HepG2 (cell line): ENCODE measurements around the gene SPTAN1. TPM values are rescaled to one million over a fixed set of nuclear protein-coding genes. Genes with fewer than 3 reads are reported as not detected.

Experiments
- ATAC-seq: fragments of 200-7000 bp; cut with Tn5 transposase; 3 replicates; pipeline ENCODE4 v1.9.1; 2020; ENCODE audit warnings: mild to moderate bottlenecking, moderate library complexity
- BruUV-seq: library from RNA; stranded (reverse); fragments of 400-500 nt; replicated peaks from 2 replicates; lab custom pipeline; 2021; lab: Mats Ljungman, UMichigan
- CTCF ChIA-PET: fragments of 300-600 bp; formaldehyde crosslinking; extraction: SDS; loops from one replicate; lab custom pipeline; 2021; ENCODE audit warnings: low total read pairs, inconsistent platforms, low intra/inter-chr PET ratio; lab: Yijun Ruan, JAX
- POLR2A ChIA-PET: fragments of 350-600 bp; sonication (Branson Sonifier 250); formaldehyde crosslinking; loops from one replicate; lab custom pipeline; 2020; ENCODE audit warnings: antibody characterized with exemption, inconsistent platforms; lab: Yijun Ruan, JAX
- DNase-seq: peaks from one replicate; pipeline ENCODE4 v3.0.0-alpha.2; 2015; ENCODE audit warnings: low spot score
- FAIRE-seq: peaks from 3 replicates; lab custom pipeline; 2011; peaks lifted over from hg19 to GRCh38; lab: Jason Lieb, UNC
- H2AFZ ChIP-seq: one replicate; pipeline ENCODE4 v1.6.1; 2011; ENCODE audit warnings: low read length, inconsistent platforms
- H3K27ac ChIP-seq: fragments of 300-600 bp; 3 replicates; pipeline ENCODE4 v1.8.0; 2011; ENCODE audit warnings: mixed run types, mild to moderate bottlenecking, mixed read lengths, low read length, inconsistent platforms; ENCODE audit not compliant: insufficient read depth; ENCODE audit errors: extremely low read length
- H3K27me3 ChIP-seq, 2 experiments: fragments of 200-600 bp in 1 of 2; 2 replicates in 1 of 2; 3 replicates in 1 of 2; pipeline versions ENCODE4 v1.6.0 to v1.8.0; 2011; ENCODE audit warnings: low read length in 2 of 2, mild to moderate bottlenecking in 2 of 2, moderate library complexity in 2 of 2, inconsistent platforms in 1 of 2; ENCODE audit not compliant: insufficient read depth in 2 of 2, control insufficient read depth in 1 of 2
- H3K36me3 ChIP-seq, 2 experiments: fragments of 200-600 bp in 1 of 2; replicated peaks in 1 of 2; 2 replicates in 1 of 2; 3 replicates in 1 of 2; pipeline versions ENCODE4 v1.5.1 to v1.8.0; 2011; ENCODE audit warnings: low read length in 2 of 2, inconsistent platforms in 1 of 2; ENCODE audit not compliant: insufficient read depth in 2 of 2, control insufficient read depth in 1 of 2
- H3K4me1 ChIP-seq: 2 replicates; pipeline ENCODE4 v1.5.1; 2012; ENCODE audit warnings: low read length, inconsistent platforms; ENCODE audit not compliant: insufficient read depth
- H3K4me2 ChIP-seq: 2 replicates; pipeline ENCODE4 v1.6.0; 2011; ENCODE audit warnings: low read depth, low read length, inconsistent platforms
- H3K4me3 ChIP-seq, 3 experiments: fragments of 200-600 bp in 1 of 3; sonication (generic), shearing (Covaris generic) in 1 of 3; replicated peaks in 1 of 3; 2 replicates each; pipeline ENCODE4 v1.5.1; 2011 to 2016; ENCODE audit warnings: low read length in 3 of 3, inconsistent platforms in 2 of 3, low read depth in 2 of 3, mild to moderate bottlenecking in 2 of 3, control low read depth in 1 of 3, mixed read lengths in 1 of 3; ENCODE audit not compliant: insufficient read depth in 1 of 3
- H3K79me2 ChIP-seq: one replicate; pipeline ENCODE4 v1.6.1; 2011; ENCODE audit warnings: low read length, inconsistent platforms; ENCODE audit not compliant: insufficient read depth
- H3K9ac ChIP-seq: 2 replicates; pipeline ENCODE4 v1.6.0; 2011; ENCODE audit warnings: mild to moderate bottlenecking, low read depth, low read length, inconsistent platforms; ENCODE audit not compliant: insufficient read depth
- H3K9me3 ChIP-seq: 2 replicates; pipeline ENCODE4 v1.5.1; 2012; ENCODE audit warnings: mild to moderate bottlenecking, low read length
- H4K20me1 ChIP-seq: 2 replicates; pipeline ENCODE4 v1.6.0; 2011; ENCODE audit warnings: inconsistent platforms, mild to moderate bottlenecking, low read length, moderate library complexity; ENCODE audit not compliant: insufficient read depth
- ZBTB40 ChIP-seq, 2 experiments: fragments of 450-650 bp in 1 of 2; sonication (generic) in 1 of 2; formaldehyde crosslinking in 1 of 2; IDR thresholded peaks; 2 replicates each; pipeline versions ENCODE4 v1.6.1 to v1.8.0; 2016 to 2022; ENCODE audit warnings: antibody characterized with exemption in 1 of 2, mild to moderate bottlenecking in 1 of 2, missing genetic modification reagents in 1 of 2
- ZUFSP ChIP-seq: sonication (generic); formaldehyde crosslinking; IDR thresholded peaks from 2 replicates; pipeline ENCODE4 v1.9.0; 2021; ENCODE audit warnings: missing genetic modification reagents, mild to moderate bottlenecking, borderline replicate concordance
- WGBS: methylation state at CpG from one replicate; pipeline ENCODE4 v1.1.6; 2017; ENCODE audit warnings: low lambda C conversion rate; 5-methylcytosine and 5-hydroxymethylcytosine counted together
- in situ Hi-C: cut with HindIII; loops from 2 replicates; pipeline ENCODE4 v1.10.0; 2017; ENCODE audit warnings: low pct_unique_long_range_greater_than_20kb; ENCODE audit not compliant: extremely low pct_ligation_motif_present
- intact Hi-C: fragments of 100-400 bp; cut with micrococcal nuclease; formaldehyde crosslinking; loops from one replicate; pipeline ENCODE4 v1.10.0; 2022; ENCODE audit not compliant: unreplicated experiment
- polyA plus RNA-seq, 8 experiments: library from polyadenylated mRNA; depleted of rRNA in 3 of 8; stranded (reverse) in 7 of 8; unstranded in 1 of 8; fragments of >200 nt; fragmentation: Illumina TruSeq in 4 of 8; extraction: Trizol in 4 of 8; gene quantifications; 2 replicates each; pipeline versions ENCODE4 v1.2.1 to v1.2.3, GENCODE V29; 2011 to 2016; ENCODE audit warnings: low read depth in 4 of 8, missing spikeins in 1 of 8, mixed read lengths in 1 of 8; ENCODE audit not compliant: insufficient read depth in 1 of 8
- total RNA-seq, 5 experiments: library from RNA; depleted of rRNA; stranded (reverse); fragments of >200 nt; fragmentation: Illumina TruSeq; extraction: Trizol; gene quantifications; 2 replicates each; pipeline ENCODE4 v1.2.3, GENCODE V29; 2016; ENCODE audit warnings: low read depth in 1 of 5

Gene SPTAN1
- total and polyA plus RNA-seq, 2 of the 13 experiments (the other 11 are each of a cell fraction or from before 2014, with no cell fraction given): 106 to 111 TPM

GRCh38 chr9:128575469-128575868 lies 23.1 kb downstream of the SPTAN1 start:
- H3K4me2 ChIP-seq: no peak overlapping the region
- no peaks in the 10 kb centered on the region for H3K79me2 ChIP-seq
- WGBS: 98% methylated on average over 4 of the region's 4 CpGs
- FAIRE-seq (no peak), DNase-seq (no peak), ATAC-seq (no peak)
- H3K4me1 ChIP-seq: no peaks in the 10 kb centered on the region
- H3K27me3 ChIP-seq: no peaks in the 10 kb centered on the region
- no peak overlapping the region for H2AFZ ChIP-seq
- H3K4me3 ChIP-seq: no peak overlapping the region
- ChIA-PET POLR2A (no interaction called here), CTCF (no interaction called here)
- no peak for TF ChIP-seq ZUFSP
- no peak for TF ChIP-seq ZBTB40 (IDR thresholded peaks at IDR 0.05)
- no peak for TF ChIP-seq ZBTB40 (CRISPR knock-in tag; IDR thresholded peaks at IDR 0.05)
- in situ Hi-C loops: no loop called here
- H4K20me1 ChIP-seq: no peaks in the 10 kb centered on the region
- intact Hi-C loops: no loop called here
- no TSS peak for BruUV-seq
- peaks cover 26 to 62% of the 10 kb centered on the region in 2 experiments for H3K36me3 ChIP-seq
- no peak overlapping the region for H3K27ac ChIP-seq
- H3K9ac ChIP-seq: no peak overlapping the region
- no peaks in the 10 kb centered on the region for H3K9me3 ChIP-seq
